Esophagus (tissue), 2 donors: ENCODE measurements around the gene CDC42SE2. TPM values are rescaled to one million over a fixed set of nuclear protein-coding genes. Genes with fewer than 3 reads are reported as not detected.

Source experiments
- H3K27ac ChIP-seq, 2 donors: one replicate each; pipeline ENCODE4 v1.5.1; 2013; ENCODE audit warnings: low read depth in 2 of 2, mild to moderate bottlenecking in 2 of 2, inconsistent platforms in 1 of 2, low read length in 1 of 2, moderate library complexity in 1 of 2
- H3K27me3 ChIP-seq, 2 donors: one replicate each; pipeline ENCODE4 v1.6.1; 2013; ENCODE audit warnings: low read length in 2 of 2, control low read depth in 1 of 2, mild to moderate bottlenecking in 1 of 2; ENCODE audit not compliant: insufficient read depth in 2 of 2, control insufficient read depth in 1 of 2
- H3K36me3 ChIP-seq, 2 donors: one replicate each; pipeline ENCODE4 v1.6.1; 2013; ENCODE audit warnings: low read length in 1 of 2; ENCODE audit not compliant: control insufficient read depth in 2 of 2, insufficient read depth in 2 of 2
- H3K4me1 ChIP-seq, 2 donors: one replicate each; pipeline ENCODE4 v1.6.1; 2013; ENCODE audit warnings: low read length in 1 of 2; ENCODE audit not compliant: control insufficient read depth in 2 of 2, insufficient read depth in 2 of 2
- H3K4me3 ChIP-seq, 2 donors: one replicate each; pipeline ENCODE4 v1.5.1; 2013; ENCODE audit warnings: low read length in 2 of 2, mild to moderate bottlenecking in 2 of 2, low read depth in 1 of 2, moderate library complexity in 1 of 2
- H3K9me3 ChIP-seq, 2 donors: one replicate each; pipeline ENCODE4 v1.6.1; 2013; ENCODE audit warnings: mild to moderate bottlenecking in 2 of 2, low read depth in 1 of 2, low read length in 1 of 2, moderate library complexity in 1 of 2; ENCODE audit not compliant: control insufficient read depth in 2 of 2, insufficient read depth in 1 of 2
- WGBS, 2 donors: extraction: QIAGEN DNeasy Blood & Tissue Kit; methylation state at CpG; one replicate each; pipeline ENCODE4 v1.1.7; 2013; 5-methylcytosine and 5-hydroxymethylcytosine counted together
- polyA plus RNA-seq, 2 donors: library from polyadenylated mRNA; stranded (reverse); fragments of 200-250 nt; gene quantifications; one replicate each; pipeline ENCODE4 v1.2.3, GENCODE V29; 2013
- donor health status: healthy with polysubstance abuse.
- donor health status: Bipolar disorder and iron deficiency.

CDC42SE2 gene
- polyA plus RNA-seq, 2 donors: 5.1 to 7.3 TPM

GRCh38 chr5:131367219-131367860, 103.5 kb downstream of the CDC42SE2 start:
- H3K4me1 ChIP-seq: no peaks in the 10 kb centered on the region
- H3K27me3 ChIP-seq: no peaks in the 10 kb centered on the region
- no peak overlapping the region for H3K27ac ChIP-seq
- no peaks in the 10 kb centered on the region for H3K9me3 ChIP-seq
- no peaks in the 10 kb centered on the region for H3K36me3 ChIP-seq
- no peak overlapping the region for H3K4me3 ChIP-seq
- WGBS, 2 donors: 77 to 81% methylated on average over 4 of the region's 4 CpGs

- Histone ChIP-seq H3K4me3 (no peak overlapping the region), H3K36me3 (no peaks in the 10 kb centered on the region), H3K27ac (no peak overlapping the region), H3K9me3 (no peaks in the 10 kb centered on the region), H3K4me1 (no peaks in the 10 kb centered on the region), H3K27me3 (no peaks in the 10 kb centered on the region)
- 85 to 89% methylated on average over 4 of the region's 4 CpGs for WGBS, 2 donors
Measured at GRCh38 chr5:131368866-131369265, 105.0 kb downstream of the CDC42SE2 start.

- H3K36me3 ChIP-seq: no peaks in the 10 kb centered on the region
- H3K27me3 ChIP-seq: no peaks in the 10 kb centered on the region
- H3K9me3 ChIP-seq: no peaks in the 10 kb centered on the region
- H3K4me1 ChIP-seq: no peaks in the 10 kb centered on the region
- H3K4me3 ChIP-seq: no peak overlapping the region
- H3K27ac ChIP-seq: no peak overlapping the region
- WGBS, 2 donors: 77 to 78% methylated on average over 1 of the region's 1 CpG
Measured at GRCh38 chr5:131369558-131369957, 105.7 kb downstream of the CDC42SE2 start.

- 91 to 96% methylated on average over 2 of the region's 2 CpGs for WGBS, 2 donors
- H3K27me3 ChIP-seq: no peaks in the 10 kb centered on the region
- H3K4me1 ChIP-seq: no peaks in the 10 kb centered on the region
- H3K4me3 ChIP-seq: no peak overlapping the region
- no peaks in the 10 kb centered on the region for H3K36me3 ChIP-seq
- H3K9me3 ChIP-seq: no peaks in the 10 kb centered on the region
- H3K27ac ChIP-seq: no peak overlapping the region
Measured at GRCh38 chr5:131371835-131372234, 108.0 kb downstream of the CDC42SE2 start.

GRCh38 chr5:131373265-131373664, 109.4 kb downstream of the CDC42SE2 start:
- Histone ChIP-seq H3K36me3 (no peaks in the 10 kb centered on the region), H3K27ac (no peak overlapping the region), H3K4me3 (no peak overlapping the region), H3K27me3 (no peaks in the 10 kb centered on the region), H3K9me3 (no peaks in the 10 kb centered on the region), H3K4me1 (no peaks in the 10 kb centered on the region)
- 79 to 87% methylated on average over 5 of the region's 5 CpGs for WGBS, 2 donors

- WGBS, 2 donors: 77 to 86% methylated on average over 2 of the region's 2 CpGs
- H3K27ac ChIP-seq: no peak overlapping the region
Measured at GRCh38 chr5:131375351-131375750, 111.5 kb downstream of the CDC42SE2 start.

GRCh38 chr5:131377346-131377745, 113.5 kb downstream of the CDC42SE2 start:
- H3K4me1 ChIP-seq: no peaks in the 10 kb centered on the region
- WGBS, 2 donors: 94 to 97% methylated on average over 6 of the region's 6 CpGs

More at GRCh38 chr5:131375351-131375750, 111.5 kb downstream of the CDC42SE2 start:
- Histone ChIP-seq H3K4me3 (no peak overlapping the region), H3K36me3 (no peaks in the 10 kb centered on the region), H3K9me3 (no peaks in the 10 kb centered on the region), H3K4me1 (no peaks in the 10 kb centered on the region), H3K27me3 (no peaks in the 10 kb centered on the region)

GRCh38 chr5:131377785-131378325, 114.0 kb downstream of the CDC42SE2 start:
- H3K27ac ChIP-seq: no peak overlapping the region
- H3K4me1 ChIP-seq: no peaks in the 10 kb centered on the region
- 54 to 55% methylated on average over 2 of the region's 2 CpGs for WGBS, 2 donors

More at GRCh38 chr5:131377346-131377745, 113.5 kb downstream of the CDC42SE2 start:
- Histone ChIP-seq H3K4me3 (no peak overlapping the region), H3K36me3 (no peaks in the 10 kb centered on the region), H3K9me3 (no peaks in the 10 kb centered on the region), H3K27me3 (no peaks in the 10 kb centered on the region), H3K27ac (no peak overlapping the region)

GRCh38 chr5:131378721-131379541, 115.1 kb downstream of the CDC42SE2 start:
- Histone ChIP-seq H3K4me1 (no peaks in the 10 kb centered on the region), H3K36me3 (no peaks in the 10 kb centered on the region), H3K4me3 (no peak overlapping the region), H3K27me3 (no peaks in the 10 kb centered on the region), H3K9me3 (no peaks in the 10 kb centered on the region), H3K27ac (no peak overlapping the region)

More at GRCh38 chr5:131377785-131378325, 114.0 kb downstream of the CDC42SE2 start:
- Histone ChIP-seq H3K36me3 (no peaks in the 10 kb centered on the region), H3K9me3 (no peaks in the 10 kb centered on the region), H3K4me3 (no peak overlapping the region), H3K27me3 (no peaks in the 10 kb centered on the region)
